HepG2 (cell line): Measurements from ENCODE around the gene MST1. TPM values are rescaled to one million over a fixed set of nuclear protein-coding genes. Genes with fewer than 3 reads are reported as not detected.
A peak's percentile ranks its signal among the peaks of the same experiment; 100 is the strongest.

Source experiments
- ARID2 ChIP-seq: sonication (generic); formaldehyde crosslinking; IDR thresholded peaks from 2 replicates; pipeline ENCODE4 v1.8.1; 2022; ENCODE audit warnings: mild to moderate bottlenecking, missing genetic modification reagents, borderline replicate concordance
- JUND ChIP-seq: sonication (generic); formaldehyde crosslinking; IDR thresholded peaks from 2 replicates; pipeline ENCODE4 v1.8.0; 2022; ENCODE audit warnings: mild to moderate bottlenecking, missing genetic modification reagents
- KLF12 ChIP-seq: sonication (generic); formaldehyde crosslinking; IDR thresholded peaks from 2 replicates; pipeline ENCODE4 v1.4.0; 2020; ENCODE audit warnings: missing genetic modification reagents, borderline replicate concordance
- POLR2AphosphoS5 ChIP-seq: IDR thresholded peaks from 2 replicates; pipeline ENCODE4 v1.6.1; 2012; ENCODE audit warnings: low read depth, low read length
- SIX4 ChIP-seq: sonication (generic); formaldehyde crosslinking; IDR thresholded peaks from 2 replicates; pipeline ENCODE4 v1.4.0; 2020; ENCODE audit warnings: missing genetic modification reagents
- TBL1XR1 ChIP-seq: fragments of 150-350 bp; IDR thresholded peaks from 2 replicates; pipeline ENCODE4 v1.6.1; 2014; ENCODE audit warnings: borderline replicate concordance, low read length; ENCODE audit not compliant: partially characterized antibody
- U2AF2 ChIP-seq: fragments of 200-400 bp; formaldehyde crosslinking; IDR thresholded peaks from 2 replicates; pipeline ENCODE4 v1.6.1; 2017; ENCODE audit warnings: low read depth, mild to moderate bottlenecking, low read length
- ZNF598 ChIP-seq: sonication (generic); formaldehyde crosslinking; IDR thresholded peaks from 2 replicates; pipeline ENCODE4 v1.5.1; 2020; ENCODE audit warnings: mild to moderate bottlenecking, missing genetic modification reagents, borderline replicate concordance
- ZNF616 ChIP-seq: sonication (generic); formaldehyde crosslinking; IDR thresholded peaks from 2 replicates; pipeline ENCODE4 v1.5.0; 2020; ENCODE audit warnings: low read depth, mild to moderate bottlenecking, missing genetic modification reagents
- polyA plus RNA-seq, 8 experiments: library from polyadenylated mRNA; depleted of rRNA in 3 of 8; stranded (reverse) in 7 of 8; unstranded in 1 of 8; fragments of >200 nt; fragmentation: Illumina TruSeq in 4 of 8; extraction: Trizol in 4 of 8; gene quantifications; 2 replicates each; pipeline versions ENCODE4 v1.2.1 to v1.2.3, GENCODE V29; 2011 to 2016; ENCODE audit warnings: low read depth in 4 of 8, missing spikeins in 1 of 8, mixed read lengths in 1 of 8; ENCODE audit not compliant: insufficient read depth in 1 of 8
- total RNA-seq, 5 experiments: library from RNA; depleted of rRNA; stranded (reverse); fragments of >200 nt; fragmentation: Illumina TruSeq; extraction: Trizol; gene quantifications; 2 replicates each; pipeline ENCODE4 v1.2.3, GENCODE V29; 2016; ENCODE audit warnings: low read depth in 1 of 5
- TF ChIP-seq, protein P1 (sequence below): IDR thresholded peaks from 2 replicates; pipeline ENCODE4 v1.6.1; 2018; ENCODE audit warnings: missing genetic modification reagents
- TF ChIP-seq, protein P2 (sequence below): sonication (generic); formaldehyde crosslinking; IDR thresholded peaks from 2 replicates; pipeline ENCODE4 v1.4.0; 2020; ENCODE audit warnings: missing genetic modification reagents, borderline replicate concordance
- TF ChIP-seq, protein P3 (sequence below): sonication (generic); formaldehyde crosslinking; IDR thresholded peaks from 2 replicates; pipeline ENCODE4 v1.8.0; 2022; ENCODE audit warnings: missing genetic modification reagents, mild to moderate bottlenecking, borderline replicate concordance
- TF ChIP-seq, protein P4 (sequence below): sonication (generic); formaldehyde crosslinking; IDR thresholded peaks from 2 replicates; pipeline ENCODE4 v1.5.1; 2020; ENCODE audit warnings: mild to moderate bottlenecking, missing genetic modification reagents, moderate library complexity

MST1 gene
- total and polyA plus RNA-seq, 2 of the 13 experiments (the other 11 are each of a cell fraction or from before 2014, with no cell fraction given) = 189 to 452 TPM

DNA sequence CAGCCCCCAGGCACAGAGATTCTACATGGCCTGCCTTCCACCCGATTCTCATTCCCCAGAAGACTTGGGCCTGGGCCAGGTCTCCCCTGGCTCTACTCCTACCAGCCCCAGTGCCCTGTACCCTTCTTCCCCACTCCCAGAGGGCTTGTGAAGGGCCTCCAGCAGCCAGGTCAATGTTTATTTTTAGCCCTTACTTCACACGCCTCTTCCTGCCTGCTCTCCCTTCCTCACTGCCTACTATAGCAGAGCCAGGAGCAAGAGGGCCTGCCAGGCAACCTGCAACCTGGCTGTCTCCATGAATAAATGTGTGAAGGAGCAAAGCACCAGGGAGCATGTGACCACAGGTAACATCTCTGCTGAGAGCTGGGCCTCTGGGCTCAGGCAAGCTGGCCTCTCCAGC is 41.5 kb downstream of the MST1 start (continued):
- TF ChIP-seq, protein P1, sequence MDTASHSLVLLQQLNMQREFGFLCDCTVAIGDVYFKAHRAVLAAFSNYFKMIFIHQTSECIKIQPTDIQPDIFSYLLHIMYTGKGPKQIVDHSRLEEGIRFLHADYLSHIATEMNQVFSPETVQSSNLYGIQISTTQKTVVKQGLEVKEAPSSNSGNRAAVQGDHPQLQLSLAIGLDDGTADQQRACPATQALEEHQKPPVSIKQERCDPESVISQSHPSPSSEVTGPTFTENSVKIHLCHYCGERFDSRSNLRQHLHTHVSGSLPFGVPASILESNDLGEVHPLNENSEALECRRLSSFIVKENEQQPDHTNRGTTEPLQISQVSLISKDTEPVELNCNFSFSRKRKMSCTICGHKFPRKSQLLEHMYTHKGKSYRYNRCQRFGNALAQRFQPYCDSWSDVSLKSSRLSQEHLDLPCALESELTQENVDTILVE = no peak
- TF ChIP-seq KLF12 (CRISPR knock-in tag) (no peak), ZNF598 (no peak), JUND (CRISPR knock-in tag) (no peak), ARID2 (CRISPR knock-in tag) (no peak), U2AF2 (no peak), ZNF616 (CRISPR knock-in tag) (no peak), POLR2AphosphoS5 (no peak), TBL1XR1 (no peak), SIX4 (no peak)
- TF ChIP-seq, protein P2, sequence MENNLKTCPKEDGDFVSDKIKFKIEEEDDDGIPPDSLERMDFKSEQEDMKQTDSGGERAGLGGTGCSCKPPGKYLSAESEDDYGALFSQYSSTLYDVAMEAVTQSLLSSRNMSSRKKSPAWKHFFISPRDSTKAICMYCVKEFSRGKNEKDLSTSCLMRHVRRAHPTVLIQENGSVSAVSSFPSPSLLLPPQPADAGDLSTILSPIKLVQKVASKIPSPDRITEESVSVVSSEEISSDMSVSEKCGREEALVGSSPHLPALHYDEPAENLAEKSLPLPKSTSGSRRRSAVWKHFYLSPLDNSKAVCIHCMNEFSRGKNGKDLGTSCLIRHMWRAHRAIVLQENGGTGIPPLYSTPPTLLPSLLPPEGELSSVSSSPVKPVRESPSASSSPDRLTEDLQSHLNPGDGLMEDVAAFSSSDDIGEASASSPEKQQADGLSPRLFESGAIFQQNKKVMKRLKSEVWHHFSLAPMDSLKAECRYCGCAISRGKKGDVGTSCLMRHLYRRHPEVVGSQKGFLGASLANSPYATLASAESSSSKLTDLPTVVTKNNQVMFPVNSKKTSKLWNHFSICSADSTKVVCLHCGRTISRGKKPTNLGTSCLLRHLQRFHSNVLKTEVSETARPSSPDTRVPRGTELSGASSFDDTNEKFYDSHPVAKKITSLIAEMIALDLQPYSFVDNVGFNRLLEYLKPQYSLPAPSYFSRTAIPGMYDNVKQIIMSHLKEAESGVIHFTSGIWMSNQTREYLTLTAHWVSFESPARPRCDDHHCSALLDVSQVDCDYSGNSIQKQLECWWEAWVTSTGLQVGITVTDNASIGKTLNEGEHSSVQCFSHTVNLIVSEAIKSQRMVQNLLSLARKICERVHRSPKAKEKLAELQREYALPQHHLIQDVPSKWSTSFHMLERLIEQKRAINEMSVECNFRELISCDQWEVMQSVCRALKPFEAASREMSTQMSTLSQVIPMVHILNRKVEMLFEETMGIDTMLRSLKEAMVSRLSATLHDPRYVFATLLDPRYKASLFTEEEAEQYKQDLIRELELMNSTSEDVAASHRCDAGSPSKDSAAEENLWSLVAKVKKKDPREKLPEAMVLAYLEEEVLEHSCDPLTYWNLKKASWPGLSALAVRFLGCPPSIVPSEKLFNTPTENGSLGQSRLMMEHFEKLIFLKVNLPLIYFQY (CRISPR knock-in tag) = no peak
- TF ChIP-seq, protein P3, sequence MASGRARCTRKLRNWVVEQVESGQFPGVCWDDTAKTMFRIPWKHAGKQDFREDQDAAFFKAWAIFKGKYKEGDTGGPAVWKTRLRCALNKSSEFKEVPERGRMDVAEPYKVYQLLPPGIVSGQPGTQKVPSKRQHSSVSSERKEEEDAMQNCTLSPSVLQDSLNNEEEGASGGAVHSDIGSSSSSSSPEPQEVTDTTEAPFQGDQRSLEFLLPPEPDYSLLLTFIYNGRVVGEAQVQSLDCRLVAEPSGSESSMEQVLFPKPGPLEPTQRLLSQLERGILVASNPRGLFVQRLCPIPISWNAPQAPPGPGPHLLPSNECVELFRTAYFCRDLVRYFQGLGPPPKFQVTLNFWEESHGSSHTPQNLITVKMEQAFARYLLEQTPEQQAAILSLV = no peak
- TF ChIP-seq, protein P4, sequence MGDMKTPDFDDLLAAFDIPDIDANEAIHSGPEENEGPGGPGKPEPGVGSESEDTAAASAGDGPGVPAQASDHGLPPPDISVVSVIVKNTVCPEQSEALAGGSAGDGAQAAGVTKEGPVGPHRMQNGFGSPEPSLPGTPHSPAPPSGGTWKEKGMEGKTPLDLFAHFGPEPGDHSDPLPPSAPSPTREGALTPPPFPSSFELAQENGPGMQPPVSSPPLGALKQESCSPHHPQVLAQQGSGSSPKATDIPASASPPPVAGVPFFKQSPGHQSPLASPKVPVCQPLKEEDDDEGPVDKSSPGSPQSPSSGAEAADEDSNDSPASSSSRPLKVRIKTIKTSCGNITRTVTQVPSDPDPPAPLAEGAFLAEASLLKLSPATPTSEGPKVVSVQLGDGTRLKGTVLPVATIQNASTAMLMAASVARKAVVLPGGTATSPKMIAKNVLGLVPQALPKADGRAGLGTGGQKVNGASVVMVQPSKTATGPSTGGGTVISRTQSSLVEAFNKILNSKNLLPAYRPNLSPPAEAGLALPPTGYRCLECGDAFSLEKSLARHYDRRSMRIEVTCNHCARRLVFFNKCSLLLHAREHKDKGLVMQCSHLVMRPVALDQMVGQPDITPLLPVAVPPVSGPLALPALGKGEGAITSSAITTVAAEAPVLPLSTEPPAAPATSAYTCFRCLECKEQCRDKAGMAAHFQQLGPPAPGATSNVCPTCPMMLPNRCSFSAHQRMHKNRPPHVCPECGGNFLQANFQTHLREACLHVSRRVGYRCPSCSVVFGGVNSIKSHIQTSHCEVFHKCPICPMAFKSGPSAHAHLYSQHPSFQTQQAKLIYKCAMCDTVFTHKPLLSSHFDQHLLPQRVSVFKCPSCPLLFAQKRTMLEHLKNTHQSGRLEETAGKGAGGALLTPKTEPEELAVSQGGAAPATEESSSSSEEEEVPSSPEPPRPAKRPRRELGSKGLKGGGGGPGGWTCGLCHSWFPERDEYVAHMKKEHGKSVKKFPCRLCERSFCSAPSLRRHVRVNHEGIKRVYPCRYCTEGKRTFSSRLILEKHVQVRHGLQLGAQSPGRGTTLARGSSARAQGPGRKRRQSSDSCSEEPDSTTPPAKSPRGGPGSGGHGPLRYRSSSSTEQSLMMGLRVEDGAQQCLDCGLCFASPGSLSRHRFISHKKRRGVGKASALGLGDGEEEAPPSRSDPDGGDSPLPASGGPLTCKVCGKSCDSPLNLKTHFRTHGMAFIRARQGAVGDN (CRISPR knock-in tag) = peak; percentile 44
